Parathyroid adenoma (tissue), 2 donors: ENCODE data around the gene JPH3.

Experiments
- H2AFZ ChIP-seq: fragments of 300-600 bp; sonication (generic); one replicate; pipeline ENCODE4 v1.7.0; 2017; ENCODE audit warnings: antibody characterized with exemption, mild to moderate bottlenecking
- H3K27ac ChIP-seq: fragments of 300-600 bp; sonication (generic); one replicate; pipeline ENCODE4 v1.7.0; 2017
- H3K27me3 ChIP-seq: fragments of 300-600 bp; sonication (generic); one replicate; pipeline ENCODE4 v1.7.0; 2017; ENCODE audit warnings: low read length; ENCODE audit not compliant: control insufficient read depth, insufficient read depth
- H3K36me3 ChIP-seq: fragments of 300-600 bp; sonication (generic); one replicate; pipeline ENCODE4 v1.7.0; 2017; ENCODE audit warnings: low read length; ENCODE audit not compliant: control insufficient read depth, insufficient read depth
- H3K4me1 ChIP-seq: fragments of 300-600 bp; sonication (generic); one replicate; pipeline ENCODE4 v1.7.0; 2017; ENCODE audit warnings: control low read depth
- H3K4me2 ChIP-seq: fragments of 300-600 bp; sonication (generic); one replicate; pipeline ENCODE4 v1.7.0; 2017; ENCODE audit warnings: low read length
- H3K4me3 ChIP-seq: fragments of 300-600 bp; sonication (generic); one replicate; pipeline ENCODE4 v1.7.0; 2017; ENCODE audit warnings: low read depth, low read length
- H3K79me2 ChIP-seq: fragments of 300-600 bp; sonication (generic); one replicate; pipeline ENCODE4 v1.7.0; 2017; ENCODE audit warnings: control low read depth
- H3K9ac ChIP-seq: fragments of 300-600 bp; sonication (generic); one replicate; pipeline ENCODE4 v1.7.0; 2017; ENCODE audit warnings: mild to moderate bottlenecking
- H3K9me3 ChIP-seq: fragments of 300-600 bp; sonication (generic); one replicate; pipeline ENCODE4 v1.7.0; 2017; ENCODE audit warnings: low read length; ENCODE audit not compliant: control insufficient read depth
- CTCF ChIP-seq: fragments of 300-600 bp; sonication (generic); IDR thresholded peaks from one replicate; pipeline ENCODE4 v1.7.0; 2017; ENCODE audit warnings: antibody characterized with exemption, mild to moderate bottlenecking
- donor health status: primary hyperparathyroidism.

The JPH3 gene

GRCh38 chr16:87675111-87675719 lies 72.9 kb downstream of the JPH3 start:
- Histone ChIP-seq H3K27me3 (no peaks in the 10 kb centered on the region), H3K79me2 (no peaks in the 10 kb centered on the region), H3K9ac (no peak overlapping the region), H3K27ac (no peak overlapping the region), H2AFZ (no peak overlapping the region), H3K4me2 (no peak overlapping the region), H3K9me3 (no peaks in the 10 kb centered on the region), H3K36me3 (no peaks in the 10 kb centered on the region), H3K4me3 (no peak overlapping the region), H3K4me1 (no peaks in the 10 kb centered on the region)
- TF ChIP-seq CTCF: no peak

GRCh38 chr16:87677830-87678229 lies 75.5 kb downstream of the JPH3 start:
- H3K27me3 ChIP-seq: no peaks in the 10 kb centered on the region
- TF ChIP-seq CTCF: no peak

GRCh38 chr16:87678618-87679017 lies 76.3 kb downstream of the JPH3 start:
- H3K9me3 ChIP-seq: no peaks in the 10 kb centered on the region
- no peak overlapping the region for H3K27ac ChIP-seq
- no peaks in the 10 kb centered on the region for H3K79me2 ChIP-seq
- H3K4me3 ChIP-seq: no peak overlapping the region
- H3K27me3 ChIP-seq: no peaks in the 10 kb centered on the region
- no peak overlapping the region for H2AFZ ChIP-seq
- no peaks in the 10 kb centered on the region for H3K4me1 ChIP-seq
- no peaks in the 10 kb centered on the region for H3K36me3 ChIP-seq
- no peak for TF ChIP-seq CTCF
- H3K4me2 ChIP-seq: no peak overlapping the region
- no peak overlapping the region for H3K9ac ChIP-seq

More at GRCh38 chr16:87677830-87678229, 75.5 kb downstream of the JPH3 start:
- Histone ChIP-seq H3K27ac (no peak overlapping the region), H3K4me3 (no peak overlapping the region), H3K4me2 (no peak overlapping the region), H3K79me2 (no peaks in the 10 kb centered on the region), H3K36me3 (no peaks in the 10 kb centered on the region), H3K9me3 (no peaks in the 10 kb centered on the region), H3K4me1 (no peaks in the 10 kb centered on the region), H3K9ac (no peak overlapping the region), H2AFZ (no peak overlapping the region)

GRCh38 chr16:87679593-87680271 lies 77.4 kb downstream of the JPH3 start:
- no peaks in the 10 kb centered on the region for H3K27me3 ChIP-seq

More at GRCh38 chr16:87679593-87680271, 77.4 kb downstream of the JPH3 start:
- no peaks in the 10 kb centered on the region for H3K79me2 ChIP-seq
- no peak overlapping the region for H2AFZ ChIP-seq
- H3K4me1 ChIP-seq: no peaks in the 10 kb centered on the region
- no peaks in the 10 kb centered on the region for H3K36me3 ChIP-seq
- no peaks in the 10 kb centered on the region for H3K9me3 ChIP-seq
- H3K4me3 ChIP-seq: no peak overlapping the region
- no peak overlapping the region for H3K27ac ChIP-seq
- no peak for TF ChIP-seq CTCF
- H3K9ac ChIP-seq: no peak overlapping the region
- H3K4me2 ChIP-seq: no peak overlapping the region
